H9 (cell line): ENCODE results near the gene KANSL3. TPM values are rescaled to one million over a fixed set of nuclear protein-coding genes. Genes with fewer than 3 reads are reported as not detected.

Experiments used
- DNase-seq: peaks from one replicate; pipeline ENCODE4 v3.0.0-alpha.2; 2017
- H2AFZ ChIP-seq: one replicate; pipeline ENCODE4 v1.6.1; 2013; ENCODE audit warnings: mild to moderate bottlenecking, low read length, control low read depth, moderate library complexity
- H2AK5ac ChIP-seq: 2 replicates; pipeline ENCODE4 v1.6.1; 2013; ENCODE audit warnings: low read length, control low read depth, mixed read lengths; ENCODE audit not compliant: insufficient read length
- H2BK120ac ChIP-seq: one replicate; pipeline ENCODE4 v1.6.1; 2013; ENCODE audit warnings: low read depth, mild to moderate bottlenecking, low read length, control low read depth, inconsistent platforms; ENCODE audit not compliant: poor library complexity, severe bottlenecking
- H2BK12ac ChIP-seq: 2 replicates; pipeline ENCODE4 v1.6.1; 2013; ENCODE audit warnings: low read length, control low read depth, mixed read lengths, low read depth; ENCODE audit not compliant: insufficient read length
- H2BK15ac ChIP-seq: 2 replicates; pipeline ENCODE4 v1.6.1; 2013; ENCODE audit warnings: low read depth, low read length, control low read depth
- H2BK20ac ChIP-seq: one replicate; pipeline ENCODE4 v1.6.1; 2013; ENCODE audit warnings: low read depth, mild to moderate bottlenecking, low read length, control low read depth, inconsistent platforms; ENCODE audit not compliant: poor library complexity, severe bottlenecking
- H2BK5ac ChIP-seq: 2 replicates; pipeline ENCODE4 v1.6.1; 2013; ENCODE audit warnings: low read length, control low read depth, mixed read lengths; ENCODE audit not compliant: insufficient read length
- H3K14ac ChIP-seq: 2 replicates; pipeline ENCODE4 v1.6.1; 2013; ENCODE audit warnings: low read length, control low read depth; ENCODE audit not compliant: insufficient read depth
- H3K18ac ChIP-seq: 2 replicates; pipeline ENCODE4 v1.6.1; 2013; ENCODE audit warnings: low read depth, mild to moderate bottlenecking, mixed read lengths, low read length, control low read depth; ENCODE audit not compliant: insufficient read length
- H3K23ac ChIP-seq: 2 replicates; pipeline ENCODE4 v1.6.1; 2013; ENCODE audit warnings: low read length, control low read depth, mixed read lengths, low read depth; ENCODE audit not compliant: insufficient read length
- H3K23me2 ChIP-seq: 2 replicates; pipeline ENCODE4 v1.6.1; 2013; ENCODE audit warnings: low read depth, mild to moderate bottlenecking, mixed read lengths, low read length, control low read depth; ENCODE audit not compliant: insufficient read length, poor library complexity, severe bottlenecking
- H3K27ac ChIP-seq: 2 replicates; pipeline ENCODE4 v1.5.1; 2013; ENCODE audit warnings: low read length, control low read depth, mixed read lengths, low read depth; ENCODE audit not compliant: insufficient read length
- H3K27me3 ChIP-seq: 2 replicates; pipeline ENCODE4 v1.6.1; 2013; ENCODE audit warnings: low read length, control low read depth, inconsistent platforms; ENCODE audit not compliant: insufficient read depth
- H3K4ac ChIP-seq: 2 replicates; pipeline ENCODE4 v1.6.1; 2013; ENCODE audit warnings: low read depth, mild to moderate bottlenecking, control low read depth, inconsistent platforms, low read length, moderate library complexity
- H3K4me1 ChIP-seq: 2 replicates; pipeline ENCODE4 v1.6.1; 2013; ENCODE audit warnings: low read length, control low read depth, inconsistent platforms; ENCODE audit not compliant: insufficient read depth
- H3K4me2 ChIP-seq: 2 replicates; pipeline ENCODE4 v1.6.1; 2013; ENCODE audit warnings: low read length, control low read depth, mixed read lengths; ENCODE audit not compliant: insufficient read length, insufficient read depth
- H3K56ac ChIP-seq: 2 replicates; pipeline ENCODE4 v1.6.1; 2013; ENCODE audit warnings: low read depth, mild to moderate bottlenecking, mixed read lengths, low read length, control low read depth; ENCODE audit not compliant: insufficient read length
- H3K79me1 ChIP-seq: 2 replicates; pipeline ENCODE4 v1.6.1; 2013; ENCODE audit warnings: low read depth, mild to moderate bottlenecking, moderate library complexity, low read length, control low read depth, inconsistent platforms; ENCODE audit not compliant: insufficient read depth, poor library complexity, severe bottlenecking
- H3K79me2 ChIP-seq: 2 replicates; pipeline ENCODE4 v1.6.1; 2013; ENCODE audit warnings: low read length, control low read depth, inconsistent platforms; ENCODE audit not compliant: insufficient read depth
- H3K9ac ChIP-seq: 2 replicates; pipeline ENCODE4 v1.6.1; 2013; ENCODE audit warnings: low read length, control low read depth, mixed read lengths; ENCODE audit not compliant: insufficient read length; ENCODE audit errors: extremely low read depth
- H3K9me3 ChIP-seq: one replicate; pipeline ENCODE4 v1.6.1; 2013; ENCODE audit warnings: low read depth, low read length, inconsistent platforms; ENCODE audit not compliant: control insufficient read depth
- H3T11ph ChIP-seq: one replicate; pipeline ENCODE4 v1.6.1; 2013; ENCODE audit warnings: mild to moderate bottlenecking, low read length, control low read depth, inconsistent platforms
- H4K20me1 ChIP-seq: one replicate; pipeline ENCODE4 v1.6.1; 2013; ENCODE audit not compliant: control insufficient read depth, insufficient read length, insufficient read depth
- H4K5ac ChIP-seq: 2 replicates; pipeline ENCODE4 v1.6.1; 2013; ENCODE audit warnings: low read depth, mild to moderate bottlenecking, mixed read lengths, low read length, control low read depth; ENCODE audit not compliant: insufficient read length
- H4K8ac ChIP-seq: replicated peaks from 2 replicates; pipeline ENCODE4 v1.6.1; 2013; ENCODE audit warnings: low read length, control low read depth, mixed read lengths, low read depth; ENCODE audit not compliant: insufficient read length
- H4K91ac ChIP-seq: 2 replicates; pipeline ENCODE4 v1.6.1; 2013; ENCODE audit warnings: low read depth, mild to moderate bottlenecking, moderate library complexity, mixed read lengths, low read length, control low read depth; ENCODE audit not compliant: insufficient read length
- H3K27ac Mint-ChIP-seq, 3 experiments: 2 replicates in 2 of 3; 3 replicates in 1 of 3; pipeline ENCODE4 v1.8.0; 2020 to 2021; ENCODE audit warnings: mixed read lengths in 3 of 3, mild to moderate bottlenecking in 1 of 3, moderate library complexity in 1 of 3
- H3K27me3 Mint-ChIP-seq: 2 replicates; pipeline ENCODE4 v1.8.0; 2021; ENCODE audit warnings: low read depth, mild to moderate bottlenecking, moderate library complexity, mixed read lengths
- H3K36me3 Mint-ChIP-seq, 3 experiments: 2 replicates in 2 of 3; 3 replicates in 1 of 3; pipeline ENCODE4 v1.8.0; 2020 to 2021; ENCODE audit warnings: low read depth in 3 of 3, mixed read lengths in 3 of 3; ENCODE audit not compliant: insufficient read depth in 1 of 3
- H3K4me1 Mint-ChIP-seq, 2 experiments: 2 replicates each; pipeline ENCODE4 v1.8.0; 2020; ENCODE audit warnings: mixed read lengths in 2 of 2
- H3K4me3 Mint-ChIP-seq, 2 experiments: 2 replicates in 1 of 2; 3 replicates in 1 of 2; pipeline ENCODE4 v1.8.0; 2020 to 2021; ENCODE audit warnings: mild to moderate bottlenecking in 2 of 2, mixed read lengths in 2 of 2, moderate library complexity in 1 of 2
- H3K9me3 Mint-ChIP-seq, 2 experiments: 2 replicates in 1 of 2; 3 replicates in 1 of 2; pipeline ENCODE4 v1.8.0; 2020; ENCODE audit warnings: mild to moderate bottlenecking in 2 of 2, mixed read lengths in 2 of 2, moderate library complexity in 1 of 2
- WGBS: extraction: QIAGEN DNeasy Blood & Tissue Kit; methylation state at CpG from one replicate; pipeline ENCODE4 v1.1.7; 2013; ENCODE audit warnings: missing lambda C conversion rate, low lambda C conversion rate, mixed read lengths; ENCODE audit not compliant: insufficient read length; ENCODE audit errors: extremely low coverage; 5-methylcytosine and 5-hydroxymethylcytosine counted together
- total RNA-seq: library from RNA; stranded (reverse); gene quantifications from 2 replicates; pipeline ENCODE4 v1.2.1, GENCODE V29; 2021
- TF ChIP-seq, protein P1 (sequence below): fragments of 200-600 bp; sonication (generic); conservative IDR thresholded peaks from 3 replicates; pipeline ENCODE4 v1.8.0; 2021; ENCODE audit warnings: antibody characterized with exemption, mild to moderate bottlenecking

Gene KANSL3
- total RNA-seq, 1 experiment from 2014 or later = 35.7 TPM

DNA sequence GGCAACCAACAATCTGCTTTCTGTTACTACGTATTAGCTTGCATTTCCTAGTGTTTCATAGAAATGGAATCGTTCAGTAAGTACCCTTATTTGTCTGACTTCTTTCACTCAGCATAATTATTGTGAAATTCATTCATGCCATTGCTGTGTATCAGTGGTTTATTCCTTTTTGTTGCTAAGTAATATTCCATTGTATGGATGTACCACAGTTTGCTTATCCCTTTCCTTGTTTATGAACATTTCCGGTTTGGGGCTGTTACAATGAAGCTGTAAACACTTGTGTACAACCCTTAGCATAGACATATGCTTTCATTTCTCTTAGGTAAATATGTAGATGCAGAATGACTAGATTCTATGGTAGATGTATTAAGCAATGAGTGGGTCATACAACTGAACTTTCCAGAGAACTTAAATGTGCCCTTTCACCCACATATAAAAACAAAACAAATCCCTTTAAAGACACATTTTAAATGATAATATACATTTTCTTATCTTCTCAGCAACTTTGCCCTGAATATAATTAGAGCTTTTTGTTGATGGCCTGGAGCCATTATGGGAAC is 26.3 kb upstream of the KANSL3 start:
- Histone ChIP-seq H3K18ac (no peak overlapping the region), H4K5ac (no peak overlapping the region), H3K9ac (no peak overlapping the region), H3K9me3 (no peaks in the 10 kb centered on the region), H3K79me2 (no peaks in the 10 kb centered on the region), H3K4me2 (no peak overlapping the region), H2AFZ (no peak overlapping the region), H2BK5ac (no peak overlapping the region), H2BK15ac (no peak overlapping the region), H4K8ac (no peak overlapping the region), H3K23me2 (no peaks in the 10 kb centered on the region), H3K56ac (no peak overlapping the region), H2AK5ac (no peak overlapping the region), H3K27me3 (no peaks in the 10 kb centered on the region), H4K91ac (no peak overlapping the region), H4K20me1 (no peaks in the 10 kb centered on the region), H3K79me1 (no peaks in the 10 kb centered on the region), H3K14ac (no peak overlapping the region), H3T11ph (no peak overlapping the region), H3K23ac (no peak overlapping the region), H3K4me1 (no peaks in the 10 kb centered on the region), H2BK20ac (no peak overlapping the region), H3K4ac (no peak overlapping the region), H3K27ac (no peak overlapping the region), H2BK120ac (no peak overlapping the region), H2BK12ac (no peak overlapping the region)
- DNase-seq = no peak
- peaks cover 0 to 2% (median 1%) of the 10 kb centered on the region in 3 experiments; a peak in 2 of 7 replicates for H3K36me3 Mint-ChIP-seq
- H3K27me3 Mint-ChIP-seq = no peaks in the 10 kb centered on the region; the same call in 1 of the 2 replicates
- peaks cover 4 to 15% of the 10 kb centered on the region in 2 experiments; a peak in 4 of 5 replicates for H3K9me3 Mint-ChIP-seq
- no peak overlapping the region for H3K27ac Mint-ChIP-seq
- H3K4me1 Mint-ChIP-seq = no peaks in the 10 kb centered on the region; a peak in 2 of 4 replicates
- TF ChIP-seq, protein P1, sequence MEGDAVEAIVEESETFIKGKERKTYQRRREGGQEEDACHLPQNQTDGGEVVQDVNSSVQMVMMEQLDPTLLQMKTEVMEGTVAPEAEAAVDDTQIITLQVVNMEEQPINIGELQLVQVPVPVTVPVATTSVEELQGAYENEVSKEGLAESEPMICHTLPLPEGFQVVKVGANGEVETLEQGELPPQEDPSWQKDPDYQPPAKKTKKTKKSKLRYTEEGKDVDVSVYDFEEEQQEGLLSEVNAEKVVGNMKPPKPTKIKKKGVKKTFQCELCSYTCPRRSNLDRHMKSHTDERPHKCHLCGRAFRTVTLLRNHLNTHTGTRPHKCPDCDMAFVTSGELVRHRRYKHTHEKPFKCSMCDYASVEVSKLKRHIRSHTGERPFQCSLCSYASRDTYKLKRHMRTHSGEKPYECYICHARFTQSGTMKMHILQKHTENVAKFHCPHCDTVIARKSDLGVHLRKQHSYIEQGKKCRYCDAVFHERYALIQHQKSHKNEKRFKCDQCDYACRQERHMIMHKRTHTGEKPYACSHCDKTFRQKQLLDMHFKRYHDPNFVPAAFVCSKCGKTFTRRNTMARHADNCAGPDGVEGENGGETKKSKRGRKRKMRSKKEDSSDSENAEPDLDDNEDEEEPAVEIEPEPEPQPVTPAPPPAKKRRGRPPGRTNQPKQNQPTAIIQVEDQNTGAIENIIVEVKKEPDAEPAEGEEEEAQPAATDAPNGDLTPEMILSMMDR = no peak
- WGBS = no CpG with 5 or more reads among the region's 3 CpGs
- H3K4me3 Mint-ChIP-seq = no peak overlapping the region
